Measurements from ENCODE around the gene MSH3.

GRCh38 chr5:80706835-80707447 is 52.5 kb downstream of the MSH3 start:
- TF ChIP-seq POLR2A (IDR thresholded peaks at IDR 0.05; ENCODE audit: low read depth, low read length) (no peak), TAF1 (IDR thresholded peaks at IDR 0.05; ENCODE audit: borderline replicate concordance, low read depth, low read length) (no peak)
